ENCODE results near the gene ROR1.

ROR1 gene

DNA sequence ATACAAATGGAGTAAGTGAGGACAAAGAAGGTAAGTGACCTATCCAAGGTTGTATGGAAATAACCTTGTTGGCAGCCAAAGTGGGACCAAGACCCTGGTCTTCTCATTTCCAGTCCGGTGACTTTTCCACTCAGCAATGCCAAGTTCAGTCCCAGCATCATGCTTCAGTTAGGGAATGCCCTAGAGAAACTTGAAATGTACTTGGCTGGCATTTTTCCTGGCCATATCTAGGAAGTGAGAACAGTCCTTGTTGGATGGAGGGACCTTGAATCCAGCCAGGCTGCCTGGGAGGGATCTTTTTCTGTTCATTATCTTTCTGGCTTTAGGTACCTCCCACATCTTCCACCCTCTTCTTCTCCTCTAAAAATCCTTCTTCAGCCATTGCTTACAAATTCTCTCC, 352.8 kb downstream of the ROR1 start:
- FAIRE-seq (no peak), DNase-seq (ENCODE audit: low spot score) (no peak)

GRCh38 chr1:64127297-64127696, 353.5 kb downstream of the ROR1 start:
- FAIRE-seq (no peak), DNase-seq (ENCODE audit: low spot score) (no peak)

DNA sequence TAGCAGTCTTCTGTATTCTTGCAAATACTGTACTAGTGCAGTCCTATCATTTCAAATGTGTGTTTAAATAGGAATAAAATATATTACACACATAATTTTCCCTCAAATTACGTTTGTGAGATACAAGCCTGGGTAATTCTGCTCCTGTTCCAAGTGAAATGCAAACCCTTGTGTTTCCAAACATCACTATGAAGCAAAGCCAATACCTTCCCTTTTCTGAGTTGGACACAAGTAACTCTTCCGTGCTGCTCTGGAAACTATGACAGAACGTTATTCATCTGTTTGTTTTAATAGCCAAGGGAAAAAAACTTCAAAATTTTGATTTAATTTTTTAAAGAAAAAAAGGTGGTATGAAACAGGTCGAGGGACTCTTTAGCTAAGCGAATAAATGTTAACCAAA, 355.9 kb downstream of the ROR1 start:
- DNase-seq (ENCODE audit: low spot score): no peak

DNA sequence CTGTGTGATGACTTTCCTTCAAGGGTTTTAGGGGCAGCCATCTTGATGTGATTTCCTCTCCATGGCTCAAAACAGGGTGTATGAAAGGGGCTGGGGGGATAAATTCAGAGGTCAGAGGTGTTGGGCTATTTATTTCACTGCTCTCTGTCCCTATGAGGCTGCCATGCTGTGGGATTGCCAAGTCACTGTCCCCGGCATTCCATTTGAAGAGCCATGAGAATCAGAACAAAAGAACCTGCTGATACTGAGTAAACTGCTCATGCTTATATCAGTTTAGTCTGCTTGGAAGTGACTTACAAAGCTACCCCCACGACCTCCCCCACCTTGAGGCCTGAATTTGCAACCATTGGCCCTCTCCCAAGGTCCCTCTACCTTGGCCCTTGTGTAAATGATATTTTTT, 357.3 kb downstream of the ROR1 start:
- DNase-seq (ENCODE audit: low spot score): no peak
- FAIRE-seq: no peak

More for the DNA sequence above, 355.9 kb downstream of the ROR1 start:
- no peak for FAIRE-seq

- peak; percentile 99 for FAIRE-seq
- DNase-seq (ENCODE audit: low spot score): peak; percentile 99
These were observed 359.2 kb downstream of the ROR1 start for GRCh38 chr1:64133036-64133435.

GRCh38 chr1:64135462-64136223, 361.8 kb downstream of the ROR1 start:
- DNase-seq (ENCODE audit: low spot score) (no peak), FAIRE-seq (no peak)

DNA sequence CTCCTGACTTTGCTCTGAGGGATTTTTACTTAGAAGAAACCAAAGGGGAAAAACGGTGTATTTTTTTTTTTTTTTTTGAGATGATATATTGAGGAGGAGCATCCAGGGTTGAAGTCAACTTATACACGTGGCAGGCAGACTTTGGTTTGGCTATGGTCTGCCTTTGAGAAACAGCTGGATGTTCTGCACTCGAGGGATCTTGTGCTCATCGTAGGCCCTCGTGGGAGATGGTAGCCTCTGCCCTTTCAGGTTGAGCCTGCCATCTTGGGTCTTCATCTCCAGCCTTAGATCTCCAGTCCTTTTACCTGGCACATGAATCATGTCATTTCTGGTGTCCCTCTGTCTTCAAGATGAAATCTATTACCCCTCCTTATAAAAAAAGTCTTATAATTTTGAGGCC, 362.5 kb downstream of the ROR1 start:
- FAIRE-seq: no peak
- DNase-seq (ENCODE audit: low spot score): no peak

DNA sequence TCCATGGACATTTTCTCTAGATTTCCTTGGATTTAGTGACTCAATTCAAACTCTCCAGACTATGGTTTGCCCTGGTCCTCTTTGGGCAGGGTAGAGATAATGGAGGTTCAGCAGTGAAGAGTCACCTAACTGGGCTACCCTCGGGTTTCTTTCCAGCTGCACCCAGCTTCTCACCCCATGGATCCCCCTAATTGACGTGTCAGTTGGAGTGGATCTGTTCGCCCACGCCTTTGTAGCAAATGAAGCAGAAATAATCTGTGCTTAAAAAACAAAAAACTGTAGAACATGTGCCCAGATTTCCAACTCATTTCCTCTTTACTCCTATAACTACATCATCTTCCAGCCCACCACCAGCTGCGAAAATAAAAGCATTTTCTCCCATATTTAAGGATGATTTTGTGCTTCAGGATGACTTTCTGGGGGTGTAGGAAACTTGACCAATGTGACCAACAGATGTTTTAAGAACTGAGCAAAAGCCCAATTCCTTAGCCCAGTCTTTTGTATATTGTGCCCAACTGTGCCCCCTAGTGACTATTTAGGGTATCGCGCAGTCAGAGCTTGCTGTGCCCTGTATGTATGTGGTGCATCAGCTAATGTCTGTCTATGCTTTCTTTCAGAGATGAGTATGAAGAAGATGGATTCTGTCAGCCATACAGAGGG, 363.1 kb downstream of the ROR1 start:
- peak; percentile 67 for FAIRE-seq

DNA sequence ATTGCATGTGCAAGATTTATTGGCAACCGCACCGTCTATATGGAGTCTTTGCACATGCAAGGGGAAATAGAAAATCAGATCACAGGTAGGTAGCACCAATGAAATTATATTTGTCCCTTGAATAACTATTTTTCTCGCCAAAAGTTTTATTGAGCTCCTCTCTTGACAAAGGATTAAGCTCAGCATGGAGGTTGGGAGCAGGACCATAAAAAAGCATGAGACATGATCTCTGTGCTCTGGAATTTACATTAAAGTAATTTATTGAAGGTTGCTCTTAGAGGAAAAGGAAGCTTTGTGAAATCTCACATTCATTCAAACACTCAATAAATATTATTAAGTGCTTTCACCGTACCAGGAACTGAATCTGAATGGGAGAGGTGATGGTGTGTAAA, 363.6 kb downstream of the ROR1 start:
- no peak for DNase-seq (ENCODE audit: low spot score)
- FAIRE-seq: no peak

More for the DNA sequence above, 363.1 kb downstream of the ROR1 start:
- DNase-seq (ENCODE audit: low spot score): peak; percentile 65

GRCh38 chr1:64139877-64140276, 366.1 kb downstream of the ROR1 start:
- no peak for FAIRE-seq
- no peak for DNase-seq (ENCODE audit: low spot score)

- no peak for DNase-seq (ENCODE audit: low spot score)
- no peak for FAIRE-seq
These were observed 366.8 kb downstream of the ROR1 start for GRCh38 chr1:64140596-64140995.

DNA sequence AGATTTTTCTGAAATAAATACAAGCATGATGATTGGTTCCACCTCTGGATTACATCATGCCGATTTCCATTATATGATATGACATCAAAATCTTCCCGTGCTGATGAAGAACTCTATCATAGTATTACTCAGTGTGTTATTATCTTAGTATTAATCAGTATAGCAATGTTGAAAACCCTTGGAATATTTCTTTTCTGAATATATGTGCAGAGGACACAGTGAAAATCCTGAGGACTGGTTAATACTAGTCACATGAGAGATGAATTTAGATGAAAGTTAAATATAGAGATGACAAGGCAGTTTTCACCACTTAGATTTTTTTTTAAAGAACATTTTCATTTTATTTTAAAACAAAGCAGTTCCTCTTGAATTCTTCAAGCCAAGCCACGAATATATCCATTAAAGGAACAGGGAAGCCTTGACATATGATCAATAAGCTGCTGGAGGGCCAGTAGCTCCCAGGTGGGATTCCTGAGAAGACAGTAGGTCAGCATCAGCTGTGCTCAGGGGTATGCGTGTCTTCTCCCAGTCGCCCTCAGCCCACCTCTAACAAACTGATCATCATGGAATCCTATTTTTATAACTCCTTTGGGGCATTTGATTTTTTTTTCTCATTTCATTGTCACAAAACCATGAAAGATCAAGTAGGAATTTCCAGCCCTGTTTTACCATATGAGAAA, 373.4 kb downstream of the ROR1 start:
- FAIRE-seq: no peak
- no peak for DNase-seq (ENCODE audit: low spot score)

DNA sequence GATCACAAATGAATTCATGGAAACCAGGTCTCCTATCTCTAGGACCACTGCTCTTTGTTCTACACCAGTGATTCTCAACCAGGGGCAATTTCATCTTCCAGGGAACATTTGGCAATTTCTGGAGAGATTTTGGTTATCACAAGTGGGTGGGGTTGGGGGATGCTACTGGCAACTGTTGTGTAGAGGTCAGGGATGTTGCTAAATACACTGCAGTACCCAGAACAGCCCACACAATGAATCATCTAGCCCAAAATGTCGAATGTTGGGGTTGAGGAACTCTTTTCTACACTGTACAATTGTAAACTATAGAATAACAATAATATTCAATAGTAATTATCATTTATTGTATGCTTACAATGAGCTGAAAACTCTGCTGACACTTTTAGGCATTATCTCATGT, 373.9 kb downstream of the ROR1 start:
- FAIRE-seq (no peak), DNase-seq (ENCODE audit: low spot score) (no peak)

- FAIRE-seq: no peak
- no peak for DNase-seq (ENCODE audit: low spot score)
These were observed 376.4 kb downstream of the ROR1 start for GRCh38 chr1:64150266-64150665.

DNA sequence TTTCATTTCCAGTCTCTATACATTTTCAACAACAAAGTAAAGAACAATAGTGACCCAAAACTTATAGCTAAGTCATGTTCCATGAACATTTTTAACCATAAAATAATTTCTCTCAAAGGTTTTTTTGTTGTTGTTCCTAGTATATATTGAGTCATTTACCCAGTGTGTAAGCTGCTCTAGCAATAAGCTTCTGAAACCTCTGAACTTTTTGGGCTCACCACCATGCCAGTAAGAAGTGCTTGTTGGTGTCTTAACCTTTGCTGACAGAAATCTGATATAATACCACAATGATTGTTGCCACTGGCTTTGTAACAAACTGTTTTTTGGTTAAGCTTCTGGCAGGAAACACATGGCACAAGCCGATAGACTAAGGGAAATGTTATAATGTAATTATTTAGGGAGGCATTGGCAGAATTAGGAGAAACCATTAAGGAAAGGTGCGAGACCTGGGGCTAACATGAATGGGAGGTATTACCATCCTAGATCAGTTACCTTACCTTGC, 377.0 kb downstream of the ROR1 start:
- FAIRE-seq (no peak), DNase-seq (ENCODE audit: low spot score) (no peak)

DNA sequence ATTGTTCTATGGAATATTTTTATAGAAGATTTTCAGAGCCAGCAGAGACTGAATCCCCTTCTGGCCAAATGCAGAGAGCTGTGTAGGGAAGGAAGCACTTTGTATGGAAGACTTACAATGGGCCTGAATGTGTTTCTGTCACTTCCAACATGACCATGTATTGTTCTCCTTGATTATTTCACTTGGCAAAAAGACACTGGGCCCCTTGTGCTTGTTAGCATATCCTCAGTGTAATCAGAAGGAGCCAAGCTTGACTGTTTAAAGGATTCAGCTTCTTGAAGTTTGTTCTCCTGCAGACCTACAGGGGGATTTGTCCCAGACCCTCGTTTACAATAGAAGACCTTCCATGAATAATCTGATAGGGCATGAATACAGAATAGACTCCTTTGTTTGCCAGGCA, 381.5 kb downstream of the ROR1 start:
- DNase-seq (ENCODE audit: low spot score) (no peak), FAIRE-seq (no peak)

- no peak for FAIRE-seq
These were observed 387.6 kb downstream of the ROR1 start for GRCh38 chr1:64161357-64161941.

GRCh38 chr1:64162151-64162550, 388.3 kb downstream of the ROR1 start:
- DNase-seq (ENCODE audit: low spot score) (no peak), FAIRE-seq (no peak)

More at GRCh38 chr1:64161357-64161941, 387.6 kb downstream of the ROR1 start:
- DNase-seq (ENCODE audit: low spot score): no peak

DNA sequence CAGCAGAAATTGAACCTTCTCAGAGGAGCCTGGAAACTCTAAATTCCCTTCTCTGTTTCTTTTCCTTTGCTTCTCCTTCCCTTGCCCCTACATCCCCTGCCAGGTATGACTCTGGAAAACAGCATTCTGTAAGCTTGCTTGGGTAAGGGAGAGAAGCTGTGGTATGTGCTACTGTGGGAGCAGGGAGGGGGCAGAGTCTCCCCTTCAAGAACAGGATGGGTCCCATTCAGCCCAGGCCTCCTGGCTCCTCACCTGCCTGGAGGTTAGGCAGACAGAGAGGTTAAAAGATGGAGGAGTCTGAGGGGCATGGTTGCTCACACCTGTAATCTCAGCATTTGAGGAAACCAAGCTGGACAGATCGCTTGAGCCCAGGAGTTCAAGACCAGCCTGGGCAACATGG, 389.0 kb downstream of the ROR1 start:
- FAIRE-seq: no peak
- DNase-seq (ENCODE audit: low spot score): no peak

GRCh38 chr1:64163431-64163830, 389.6 kb downstream of the ROR1 start:
- no peak for FAIRE-seq

GRCh38 chr1:64163970-64164369, 390.2 kb downstream of the ROR1 start:
- peak; percentile 20 for DNase-seq (ENCODE audit: low spot score)
- no peak for FAIRE-seq

More at GRCh38 chr1:64163431-64163830, 389.6 kb downstream of the ROR1 start:
- no peak for DNase-seq (ENCODE audit: low spot score)

DNA sequence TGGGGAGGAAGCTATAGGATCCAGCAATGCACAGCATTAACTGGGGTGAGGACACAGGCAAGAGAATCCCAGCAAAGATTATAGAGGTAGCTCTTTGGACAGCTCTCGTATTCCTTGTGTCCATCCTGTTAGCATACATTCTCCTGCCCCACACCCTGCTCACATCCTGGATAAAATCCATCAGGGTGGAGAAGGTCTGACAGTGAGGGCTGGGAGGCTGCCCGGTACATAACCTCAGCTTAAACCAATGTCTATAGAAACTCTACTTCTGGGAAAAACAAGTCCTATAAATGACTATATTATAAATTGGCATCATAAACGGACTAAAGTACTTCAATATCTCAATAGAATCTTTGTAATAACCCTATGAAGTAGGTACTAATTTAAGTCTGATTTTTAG, 392.8 kb downstream of the ROR1 start:
- FAIRE-seq (no peak), DNase-seq (ENCODE audit: low spot score) (no peak)
